GM12891 (cell line): ENCODE measurements around the gene NME1.

ENCODE experiments used
- DNase-seq: peaks from one replicate; pipeline ENCODE4 v3.0.0; 2011; ENCODE audit warnings: low spot score; ENCODE audit not compliant: insufficient read length
- FAIRE-seq: peaks from 2 replicates; lab custom pipeline; 2011; peaks lifted over from hg19 to GRCh38; lab: Jason Lieb, UNC
- PAX5 ChIP-seq: IDR thresholded peaks from 2 replicates; pipeline ENCODE4 v1.6.1; 2011; ENCODE audit warnings: low read length, moderate library complexity, mild to moderate bottlenecking; ENCODE audit not compliant: insufficient read depth, severe bottlenecking
- POLR2A ChIP-seq: IDR thresholded peaks from 2 replicates; pipeline ENCODE4 v1.6.1; 2011; ENCODE audit warnings: low read depth, low read length, control low read depth
- POLR2AphosphoS5 ChIP-seq: IDR thresholded peaks from 2 replicates; pipeline ENCODE4 v1.6.1; 2011; ENCODE audit warnings: low read depth, low read length, control low read depth
- POU2F2 ChIP-seq: IDR thresholded peaks from 2 replicates; pipeline ENCODE4 v1.6.1; 2011; ENCODE audit warnings: low read depth, mild to moderate bottlenecking, control low read depth, low read length, moderate library complexity
- SPI1 ChIP-seq: IDR thresholded peaks from 2 replicates; pipeline ENCODE4 v1.6.1; 2011; ENCODE audit warnings: low read depth, low read length, control low read depth
- TAF1 ChIP-seq: IDR thresholded peaks from 2 replicates; pipeline ENCODE4 v1.6.1; 2011; ENCODE audit warnings: low read depth, low read length, control low read depth

Gene NME1

GRCh38 chr17:51189162-51189561, 35.8 kb downstream of the NME1 start:
- TF ChIP-seq POU2F2 (no peak), SPI1 (no peak), POLR2A (no peak), TAF1 (no peak), POLR2AphosphoS5 (no peak), PAX5 (no peak)
- no peak for DNase-seq
- FAIRE-seq = no peak

- DNase-seq (no peak), FAIRE-seq (no peak)
- TF ChIP-seq PAX5 (no peak), TAF1 (no peak), POLR2AphosphoS5 (no peak), POLR2A (no peak), POU2F2 (no peak), SPI1 (no peak)
Measured at GRCh38 chr17:51189628-51190027, 36.3 kb downstream of the NME1 start.

DNA sequence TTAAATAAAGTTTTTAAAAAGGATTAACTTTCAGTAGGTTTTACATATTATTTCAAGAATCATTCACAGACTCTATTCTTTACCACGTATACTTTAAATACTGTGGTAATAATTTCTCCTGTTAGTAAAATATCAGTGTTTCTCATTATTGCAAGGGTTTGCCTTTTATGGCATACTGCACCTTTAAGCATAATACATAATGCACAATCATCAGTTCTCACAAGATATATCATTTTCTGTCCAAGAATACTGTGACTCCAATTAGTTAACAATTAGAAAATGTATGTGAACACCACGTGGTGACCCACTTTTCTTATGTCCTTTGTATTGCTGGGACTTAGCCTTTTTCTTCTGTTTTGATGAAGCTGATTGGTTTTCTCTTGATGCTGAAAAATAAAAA, 38.5 kb downstream of the NME1 start:
- no peak for TF ChIP-seq TAF1
- TF ChIP-seq POLR2AphosphoS5 = no peak
- no peak for TF ChIP-seq SPI1
- TF ChIP-seq POLR2A = no peak
- TF ChIP-seq POU2F2 = no peak
- no peak for TF ChIP-seq PAX5
- DNase-seq (no peak), FAIRE-seq (no peak)

- DNase-seq = no peak
- FAIRE-seq = no peak
- TF ChIP-seq POU2F2 (no peak), POLR2AphosphoS5 (no peak), POLR2A (no peak), PAX5 (no peak), TAF1 (no peak)
Measured at GRCh38 chr17:51197754-51198153, 44.4 kb downstream of the NME1 start.

GRCh38 chr17:51200295-51200694, 46.9 kb downstream of the NME1 start:
- no peak for FAIRE-seq
- no peak for DNase-seq
- TF ChIP-seq POU2F2 (no peak), PAX5 (no peak), TAF1 (no peak), SPI1 (no peak), POLR2A (no peak), POLR2AphosphoS5 (no peak)

GRCh38 chr17:51200846-51201245, 47.5 kb downstream of the NME1 start:
- TF ChIP-seq SPI1 (no peak), PAX5 (no peak), TAF1 (no peak), POU2F2 (no peak), POLR2AphosphoS5 (no peak), POLR2A (no peak)
- FAIRE-seq (no peak), DNase-seq (no peak)

DNA sequence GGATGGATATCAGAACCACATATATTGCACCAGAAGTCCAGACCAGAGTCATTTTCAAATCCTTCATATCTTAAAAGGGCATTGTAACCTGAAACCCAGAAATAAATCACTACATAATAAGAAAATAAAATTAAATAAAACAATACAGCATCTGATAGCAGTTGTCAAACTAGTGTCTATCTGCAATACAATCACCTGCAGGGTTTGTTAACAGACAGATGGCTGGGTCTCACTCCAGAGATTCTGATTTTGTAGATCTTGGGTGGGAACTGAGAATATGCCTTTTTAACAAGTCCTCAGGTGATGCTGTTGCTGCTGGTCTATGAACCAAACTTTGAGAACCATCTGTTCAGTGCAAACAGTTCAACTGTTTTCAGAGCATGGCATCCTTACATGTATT, 50.5 kb downstream of the NME1 start:
- FAIRE-seq (no peak), DNase-seq (no peak)
- no peak for TF ChIP-seq POLR2AphosphoS5
- TF ChIP-seq POU2F2 = no peak
- TF ChIP-seq SPI1 = no peak
- no peak for TF ChIP-seq POLR2A
- no peak for TF ChIP-seq TAF1
- TF ChIP-seq PAX5 = no peak
